ENCODE results near the gene DDRGK1. TPM values are rescaled to one million over a fixed set of nuclear protein-coding genes. Genes with fewer than 3 reads are reported as not detected.

DDRGK1 gene
- total RNA-seq, 1 donor from 2014 or later: 44.0 TPM

Other genes starting within 250 kb of the DDRGK1 start
- not detected in 2 replicates for gene GNRH2, start 161.1 kb downstream of the DDRGK1 start, total RNA-seq
- gene MRPS26, start 158.6 kb downstream of the DDRGK1 start, total RNA-seq: 28.8 and 32.1 TPM in 2 replicates
- not detected in 2 replicates for gene OXT, start 133.1 kb downstream of the DDRGK1 start, total RNA-seq
- not detected in 2 replicates for gene AVP, start 120.0 kb downstream of the DDRGK1 start, total RNA-seq
- 13.1 and 16.3 TPM in 2 replicates for gene FASTKD5, start 44.8 kb downstream of the DDRGK1 start, total RNA-seq
- 2.0 TPM in 2 replicates for gene UBOX5, start 44.8 kb downstream of the DDRGK1 start, total RNA-seq
- gene LZTS3, start 31.1 kb downstream of the DDRGK1 start, total RNA-seq: 3.1 and 7.7 TPM in 2 replicates
- 27.7 and 34.5 TPM in 2 replicates for gene ITPA, start 4.8 kb upstream of the DDRGK1 start, total RNA-seq
- gene SLC4A11, start 34.5 kb upstream of the DDRGK1 start, total RNA-seq: 5.2 and 23.8 TPM in 2 replicates
- gene DNAAF9, start 203.0 kb upstream of the DDRGK1 start, total RNA-seq: 9.6 and 12.9 TPM in 2 replicates